Immature natural killer cell (primary cell): ENCODE measurements around the gene BRCA2. TPM values are rescaled to one million over a fixed set of nuclear protein-coding genes. Genes with fewer than 3 reads are reported as not detected.
"Not testable (repeated sequence)": the region's sequence is repeated elsewhere in the genome, so short reads cannot be mapped to it uniquely, and the experiment has no call there.

Source experiments
- DNase-seq, 3 donors: peaks; one replicate each; pipeline ENCODE4 v3.0.0; 2022; ENCODE audit warnings: mixed read lengths in 1 of 3
- H3K27ac Mint-ChIP-seq, 6 donors: one replicate each; pipeline ENCODE4 v1.8.0; 2020; ENCODE audit warnings: mixed read lengths in 6 of 6, mild to moderate bottlenecking in 5 of 6, inconsistent platforms in 4 of 6, moderate library complexity in 3 of 6
- H3K27me3 Mint-ChIP-seq, 3 donors: one replicate each; pipeline ENCODE4 v1.8.0; 2020 to 2021; ENCODE audit warnings: low read depth in 3 of 3, mild to moderate bottlenecking in 3 of 3, mixed read lengths in 3 of 3, moderate library complexity in 3 of 3, inconsistent platforms in 1 of 3
- H3K36me3 Mint-ChIP-seq, 3 donors: one replicate each; pipeline ENCODE4 v1.8.0; 2020; ENCODE audit warnings: mixed read lengths in 3 of 3, inconsistent platforms in 2 of 3, mild to moderate bottlenecking in 2 of 3
- H3K4me1 Mint-ChIP-seq, 2 donors: one replicate each; pipeline ENCODE4 v1.8.0; 2020; ENCODE audit warnings: inconsistent platforms in 2 of 2, mild to moderate bottlenecking in 2 of 2, mixed read lengths in 2 of 2, moderate library complexity in 1 of 2
- H3K4me3 Mint-ChIP-seq, 5 donors: one replicate each; pipeline ENCODE4 v1.8.0; 2020; ENCODE audit warnings: mild to moderate bottlenecking in 5 of 5, mixed read lengths in 5 of 5, inconsistent platforms in 3 of 5, moderate library complexity in 3 of 5
- H3K9me3 Mint-ChIP-seq, 6 donors: one replicate each; pipeline ENCODE4 v1.8.0; 2020; ENCODE audit warnings: mild to moderate bottlenecking in 6 of 6, mixed read lengths in 6 of 6, inconsistent platforms in 4 of 6, moderate library complexity in 3 of 6
- polyA plus RNA-seq, 3 donors: library from polyadenylated mRNA; unstranded; fragments of 300-500 nt; fragmentation: Illumina TruSeq; gene quantifications; one replicate each; pipeline ENCODE4 v1.2.3, GENCODE V29; 2021

BRCA2 gene
- polyA plus RNA-seq, 3 donors from 2014 or later, result 1.0 to 2.5 TPM; not detected in 1

GRCh38 chr13:32317716-32318465 is 2.6 kb downstream of the BRCA2 start:
- H3K36me3 Mint-ChIP-seq, result no peaks in the 10 kb centered on the region
- H3K4me3 Mint-ChIP-seq, result no peak overlapping the region
- no peak for DNase-seq
- peaks cover 11 to 19% (median 12%) of the 10 kb centered on the region in 3 donors for H3K27me3 Mint-ChIP-seq
- no peak overlapping the region for H3K27ac Mint-ChIP-seq
- peaks cover 16 to 17% of the 10 kb centered on the region in 2 donors for H3K4me1 Mint-ChIP-seq
- no peaks in the 10 kb centered on the region for H3K9me3 Mint-ChIP-seq

DNA sequence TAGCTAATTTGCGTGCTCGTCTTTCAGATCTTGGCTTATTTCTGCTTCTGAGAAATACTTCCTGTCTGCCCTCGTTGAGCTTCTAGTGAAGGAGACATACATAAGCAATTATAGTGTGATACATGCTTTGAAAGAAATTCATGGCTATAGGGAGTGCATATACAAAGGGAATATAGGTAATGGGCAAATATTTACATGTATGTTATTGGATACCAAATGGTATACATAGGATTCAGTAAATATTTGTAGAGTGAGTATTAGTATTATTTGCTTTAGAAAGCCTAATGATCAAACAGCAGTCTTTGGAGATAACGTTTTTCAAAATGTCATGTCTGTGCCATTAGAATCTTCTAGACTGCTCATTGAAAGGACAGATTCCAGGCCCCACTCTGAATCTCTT is 5.2 kb downstream of the BRCA2 start:
- H3K36me3 Mint-ChIP-seq, result no peaks in the 10 kb centered on the region
- no peak overlapping the region for H3K4me3 Mint-ChIP-seq
- H3K27ac Mint-ChIP-seq, result no peak overlapping the region
- peaks cover under 1 to 5% of the 10 kb centered on the region in 2 donors for H3K4me1 Mint-ChIP-seq
- H3K9me3 Mint-ChIP-seq, result no peaks in the 10 kb centered on the region
- DNase-seq, result no peak
- H3K27me3 Mint-ChIP-seq, result peaks cover 0 to 2% (median 0%) of the 10 kb centered on the region in 3 donors

DNA sequence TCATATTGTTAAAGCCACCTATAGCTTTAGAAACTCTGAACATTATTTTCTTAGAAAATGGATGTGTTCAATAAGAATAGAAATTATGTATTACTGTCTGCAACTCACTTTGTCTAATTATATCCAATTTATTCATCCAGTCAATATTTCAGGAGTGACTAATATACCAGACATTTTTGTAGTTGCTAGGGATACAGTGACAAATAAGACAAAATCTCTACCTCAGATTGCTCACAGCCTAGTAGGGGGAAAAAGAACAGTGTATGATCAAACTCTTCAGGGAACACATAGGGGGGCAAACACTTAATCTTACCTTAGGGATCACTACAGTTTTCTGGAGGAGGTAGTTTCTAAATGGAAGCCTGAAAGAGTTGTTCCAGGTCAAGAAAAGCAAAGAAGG is 8.6 kb downstream of the BRCA2 start:
- DNase-seq, result no peak
- Mint-ChIP-seq H3K27me3 (no peaks in the 10 kb centered on the region), H3K4me1 (no peaks in the 10 kb centered on the region), H3K27ac (no peak overlapping the region), H3K36me3 (no peaks in the 10 kb centered on the region), H3K9me3 (no peaks in the 10 kb centered on the region), H3K4me3 (no peak overlapping the region)

- no peak for DNase-seq
- Mint-ChIP-seq H3K36me3 (peaks cover 0 to 12% (median 0%) of the 10 kb centered on the region in 3 donors), H3K27ac (peak overlapping the region in 1 of 6 donors; percentile 9), H3K4me1 (no peaks in the 10 kb centered on the region), H3K9me3 (no peaks in the 10 kb centered on the region), H3K27me3 (no peaks in the 10 kb centered on the region), H3K4me3 (no peak overlapping the region)
Observed at GRCh38 chr13:32330441-32330840, 15.1 kb downstream of the BRCA2 start.

DNA sequence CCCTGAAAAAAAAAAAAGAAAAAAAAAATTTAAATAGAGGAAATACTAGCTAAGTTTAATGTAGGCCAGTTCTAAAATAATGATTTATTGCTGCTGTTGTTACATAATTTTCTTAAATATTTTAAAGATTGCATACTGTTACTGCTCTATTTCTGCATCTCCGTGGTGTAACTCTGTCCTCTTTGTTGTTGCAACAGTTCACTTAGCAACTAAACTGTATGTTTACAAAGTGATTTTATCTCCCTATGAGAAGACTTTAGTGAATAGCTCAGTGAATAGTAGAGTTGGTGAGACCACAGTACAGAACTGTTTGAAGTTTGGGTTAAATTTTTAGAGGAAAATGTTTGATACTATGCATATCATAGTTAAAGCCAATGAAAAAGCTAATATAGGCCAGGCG is 19.4 kb downstream of the BRCA2 start:
- DNase-seq, result no peak
- peaks cover 0 to 24% (median 13%) of the 10 kb centered on the region in 3 donors for H3K36me3 Mint-ChIP-seq
- H3K9me3 Mint-ChIP-seq, result no peaks in the 10 kb centered on the region
- no peak overlapping the region for H3K4me3 Mint-ChIP-seq
- H3K27ac Mint-ChIP-seq, result no peak overlapping the region
- no peaks in the 10 kb centered on the region for H3K4me1 Mint-ChIP-seq
- no peaks in the 10 kb centered on the region for H3K27me3 Mint-ChIP-seq

DNA sequence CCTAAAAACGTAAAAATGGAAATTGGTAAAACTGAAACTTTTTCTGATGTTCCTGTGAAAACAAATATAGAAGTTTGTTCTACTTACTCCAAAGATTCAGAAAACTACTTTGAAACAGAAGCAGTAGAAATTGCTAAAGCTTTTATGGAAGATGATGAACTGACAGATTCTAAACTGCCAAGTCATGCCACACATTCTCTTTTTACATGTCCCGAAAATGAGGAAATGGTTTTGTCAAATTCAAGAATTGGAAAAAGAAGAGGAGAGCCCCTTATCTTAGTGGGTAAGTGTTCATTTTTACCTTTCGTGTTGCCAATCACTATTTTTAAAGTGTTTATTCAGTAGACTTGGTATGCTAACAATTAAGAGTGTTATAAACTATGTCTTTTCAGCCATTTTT is 25.6 kb downstream of the BRCA2 start:
- no peak for DNase-seq
- H3K27ac Mint-ChIP-seq, result no peak overlapping the region
- H3K36me3 Mint-ChIP-seq, result peaks cover 0 to 13% (median 12%) of the 10 kb centered on the region in 3 donors
- H3K9me3 Mint-ChIP-seq, result no peaks in the 10 kb centered on the region
- no peaks in the 10 kb centered on the region for H3K4me1 Mint-ChIP-seq
- H3K4me3 Mint-ChIP-seq, result no peak overlapping the region
- H3K27me3 Mint-ChIP-seq, result no peaks in the 10 kb centered on the region

DNA sequence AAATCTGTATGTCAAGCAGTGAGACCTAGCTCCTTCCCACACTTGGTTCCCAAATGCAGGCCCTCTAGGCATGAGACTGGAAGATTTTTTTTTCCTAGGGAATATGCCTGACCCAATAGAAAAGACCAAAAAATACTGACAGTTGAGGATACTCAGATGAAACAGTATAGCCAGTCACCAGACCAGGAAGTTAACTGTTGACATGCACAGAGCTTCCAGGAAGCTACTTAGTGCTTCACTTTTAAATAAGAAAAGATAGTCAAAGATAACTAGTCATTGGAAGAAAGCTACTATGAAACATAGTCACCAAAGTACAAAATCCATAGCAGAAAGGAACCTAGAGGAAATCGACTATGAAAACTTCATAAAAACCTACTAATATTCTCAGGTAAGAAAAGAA is 32.3 kb downstream of the BRCA2 start:
- no peak for DNase-seq
- Mint-ChIP-seq H3K27ac (no peak overlapping the region), H3K36me3 (peaks cover 0 to 9% (median 4%) of the 10 kb centered on the region in 3 donors), H3K27me3 (peaks cover 0 to 1% (median 0%) of the 10 kb centered on the region in 3 donors), H3K4me3 (no peak overlapping the region), H3K4me1 (peaks cover 14 to 27% of the 10 kb centered on the region in 2 donors), H3K9me3 (no peaks in the 10 kb centered on the region)

GRCh38 chr13:32350839-32351441 is 35.6 kb downstream of the BRCA2 start:
- Mint-ChIP-seq H3K4me3 (peak overlapping the region; percentile 11 to 65 (median 36)), H3K27ac (peak overlapping the region in 3 of 6 donors; percentile 9 to 66 (median 20)), H3K4me1 (peaks cover 14 to 27% of the 10 kb centered on the region in 2 donors)
- peak; percentile 10 to 22 (median 20) for DNase-seq
- not testable (repeated sequence) for H3K9me3 Mint-ChIP-seq, H3K27me3 Mint-ChIP-seq, H3K36me3 Mint-ChIP-seq

GRCh38 chr13:32354040-32354439 is 38.7 kb downstream of the BRCA2 start:
- Mint-ChIP-seq H3K4me1 (peaks cover 14 to 22% of the 10 kb centered on the region in 2 donors), H3K27ac (no peak overlapping the region), H3K9me3 (no peaks in the 10 kb centered on the region), H3K4me3 (no peak overlapping the region), H3K36me3 (peaks cover 0 to 3% (median 0%) of the 10 kb centered on the region in 3 donors), H3K27me3 (peaks cover 0 to 1% (median 0%) of the 10 kb centered on the region in 3 donors)
- no peak for DNase-seq

- not testable (repeated sequence) for H3K4me1 Mint-ChIP-seq, H3K27me3 Mint-ChIP-seq, H3K27ac Mint-ChIP-seq, DNase-seq, H3K36me3 Mint-ChIP-seq, H3K4me3 Mint-ChIP-seq, H3K9me3 Mint-ChIP-seq
Observed at GRCh38 chr13:32355935-32356334, 40.6 kb downstream of the BRCA2 start.

- Mint-ChIP-seq H3K9me3 (no peaks in the 10 kb centered on the region), H3K27ac (no peak overlapping the region), H3K4me1 (no peaks in the 10 kb centered on the region), H3K27me3 (no peaks in the 10 kb centered on the region), H3K4me3 (no peak overlapping the region), H3K36me3 (peaks cover 0 to 3% (median 0%) of the 10 kb centered on the region in 3 donors)
- DNase-seq, result no peak
Observed at GRCh38 chr13:32362574-32362973, 47.3 kb downstream of the BRCA2 start.

- DNase-seq, result no peak
- no peak overlapping the region for H3K27ac Mint-ChIP-seq
- H3K27me3 Mint-ChIP-seq, result peaks cover 0 to 4% (median 1%) of the 10 kb centered on the region in 3 donors
- H3K4me3 Mint-ChIP-seq, result no peak overlapping the region
- H3K9me3 Mint-ChIP-seq, result no peaks in the 10 kb centered on the region
- peaks cover 0 to 12% (median 0%) of the 10 kb centered on the region in 3 donors for H3K36me3 Mint-ChIP-seq
- no peaks in the 10 kb centered on the region for H3K4me1 Mint-ChIP-seq
Observed at GRCh38 chr13:32370805-32371204, 55.5 kb downstream of the BRCA2 start.

GRCh38 chr13:32376642-32377415 is 61.5 kb downstream of the BRCA2 start:
- no peaks in the 10 kb centered on the region for H3K4me1 Mint-ChIP-seq
- DNase-seq, result no peak
- peaks cover 0 to 4% (median 0%) of the 10 kb centered on the region in 3 donors for H3K27me3 Mint-ChIP-seq
- H3K4me3 Mint-ChIP-seq, result no peak overlapping the region
- H3K27ac Mint-ChIP-seq, result no peak overlapping the region
- H3K36me3 Mint-ChIP-seq, result peaks cover 0 to 8% (median 0%) of the 10 kb centered on the region in 3 donors
- H3K9me3 Mint-ChIP-seq, result no peaks in the 10 kb centered on the region

GRCh38 chr13:32378012-32378411 is 62.7 kb downstream of the BRCA2 start:
- peaks cover 0 to 4% (median 0%) of the 10 kb centered on the region in 3 donors for H3K27me3 Mint-ChIP-seq
- H3K27ac Mint-ChIP-seq, result no peak overlapping the region
- no peak overlapping the region for H3K4me3 Mint-ChIP-seq
- DNase-seq, result no peak
- H3K36me3 Mint-ChIP-seq, result peaks cover 0 to 8% (median 0%) of the 10 kb centered on the region in 3 donors
- H3K4me1 Mint-ChIP-seq, result no peaks in the 10 kb centered on the region
- no peaks in the 10 kb centered on the region for H3K9me3 Mint-ChIP-seq
